OCI-LY3 (cell line): ENCODE data around the gene LAMB3.

Source experiments
- CTCF ChIP-seq: fragments of 200-600, 300-600 bp; sonication (generic); IDR thresholded peaks from 2 replicates; pipeline ENCODE4 v1.5.1; 2014; ENCODE audit warnings: antibody characterized with exemption, low read length, low read depth
- EZH2phosphoT487 ChIP-seq: fragments of 200-600 bp; shearing (Covaris generic); IDR thresholded peaks from 2 replicates; pipeline ENCODE4 v1.6.1; 2018; ENCODE audit warnings: antibody characterized with exemption, mixed run types, low read depth

GRCh38 chr1:209657918-209658317 is 5.7 kb upstream of the LAMB3 start:
- TF ChIP-seq CTCF = no peak
- no peak for TF ChIP-seq EZH2phosphoT487
